HepG2 (cell line): Measurements from ENCODE around the gene ZCCHC12. TPM values are rescaled to one million over a fixed set of nuclear protein-coding genes. Genes with fewer than 3 reads are reported as not detected.
A peak's percentile ranks its signal among the peaks of the same experiment; 100 is the strongest.

ENCODE experiments used
- CREB1 ChIP-seq, 2 experiments: fragments of 450-650 bp in 1 of 2; IDR thresholded peaks; 2 replicates each; pipeline ENCODE4 v1.6.1; 2016 to 2017; ENCODE audit warnings: control low read depth in 1 of 2, mild to moderate bottlenecking in 1 of 2, missing compliant biosample characterization in 1 of 2, missing genetic modification characterization in 1 of 2
- GABPA ChIP-seq, 2 experiments: IDR thresholded peaks; 2 replicates each; pipeline ENCODE4 v1.6.1; 2011 to 2016; ENCODE audit warnings: low read depth in 2 of 2, low read length in 1 of 2, missing biosample characterization in 1 of 2, missing genetic modification characterization in 1 of 2
- GTF2F1 ChIP-seq: fragments of 150-350 bp; IDR thresholded peaks from 2 replicates; pipeline ENCODE4 v1.6.1; 2014; ENCODE audit warnings: low read length
- HIVEP1 ChIP-seq: sonication (generic); formaldehyde crosslinking; IDR thresholded peaks from 2 replicates; pipeline ENCODE4 v1.4.0; 2020; ENCODE audit warnings: mild to moderate bottlenecking, missing genetic modification reagents
- MAFF ChIP-seq: IDR thresholded peaks from 2 replicates; pipeline ENCODE4 v1.6.1; 2011; ENCODE audit warnings: low read depth, low read length, improper control_type of control experiment
- MTF1 ChIP-seq: sonication (generic); formaldehyde crosslinking; IDR thresholded peaks from 2 replicates; pipeline ENCODE4 v1.5.0; 2020; ENCODE audit warnings: missing genetic modification reagents
- RAD21 ChIP-seq: fragments of 450-650 bp; formaldehyde crosslinking; IDR thresholded peaks from 2 replicates; pipeline ENCODE4 v1.5.0; 2020; ENCODE audit warnings: mild to moderate bottlenecking
- SAFB2 ChIP-seq: sonication (generic); formaldehyde crosslinking; IDR thresholded peaks from 2 replicates; pipeline ENCODE4 v1.5.1; 2020; ENCODE audit warnings: missing genetic modification reagents, low read depth, mild to moderate bottlenecking, borderline replicate concordance
- SETDB1 ChIP-seq: sonication (generic); formaldehyde crosslinking; IDR thresholded peaks from 2 replicates; pipeline ENCODE4 v1.5.1; 2020; ENCODE audit warnings: missing genetic modification reagents, mild to moderate bottlenecking, borderline replicate concordance
- SOX5 ChIP-seq: IDR thresholded peaks from 2 replicates; pipeline ENCODE4 v1.6.1; 2016; ENCODE audit warnings: borderline replicate concordance
- SP1 ChIP-seq, 2 experiments: fragments of 450-650 bp in 1 of 2; sonication (generic) in 1 of 2; formaldehyde crosslinking in 1 of 2; IDR thresholded peaks; 2 replicates each; pipeline versions ENCODE4 v1.4.0 to v1.6.1; 2016 to 2020; ENCODE audit warnings: missing genetic modification reagents in 1 of 2
- ZBTB3 ChIP-seq: sonication (generic); formaldehyde crosslinking; IDR thresholded peaks from 2 replicates; pipeline ENCODE4 v1.4.0; 2020; ENCODE audit warnings: low read depth, mild to moderate bottlenecking, moderate library complexity, missing genetic modification reagents, borderline replicate concordance
- ZBTB38 ChIP-seq: sonication (generic); formaldehyde crosslinking; IDR thresholded peaks from 2 replicates; pipeline ENCODE4 v1.5.1; 2020; ENCODE audit warnings: mild to moderate bottlenecking, missing genetic modification reagents
- ZFP41 ChIP-seq: sonication (generic); formaldehyde crosslinking; IDR thresholded peaks from 2 replicates; pipeline ENCODE4 v1.4.0; 2020; ENCODE audit warnings: mild to moderate bottlenecking, missing genetic modification reagents, borderline replicate concordance
- ZNF263 ChIP-seq: sonication (generic); formaldehyde crosslinking; IDR thresholded peaks from 2 replicates; pipeline ENCODE4 v1.4.0; 2020; ENCODE audit warnings: missing genetic modification reagents
- ZNF354B ChIP-seq: sonication (generic); formaldehyde crosslinking; IDR thresholded peaks from 2 replicates; pipeline ENCODE4 v1.8.0; 2022; ENCODE audit warnings: mild to moderate bottlenecking, missing genetic modification reagents
- ZNF431 ChIP-seq: sonication (generic); formaldehyde crosslinking; IDR thresholded peaks from 2 replicates; pipeline ENCODE4 v1.9.0; 2022; ENCODE audit warnings: missing genetic modification reagents, low read depth, mild to moderate bottlenecking, borderline replicate concordance
- polyA plus RNA-seq, 8 experiments: library from polyadenylated mRNA; depleted of rRNA in 3 of 8; stranded (reverse) in 7 of 8; unstranded in 1 of 8; fragments of >200 nt; fragmentation: Illumina TruSeq in 4 of 8; extraction: Trizol in 4 of 8; gene quantifications; 2 replicates each; pipeline versions ENCODE4 v1.2.1 to v1.2.3, GENCODE V29; 2011 to 2016; ENCODE audit warnings: low read depth in 4 of 8, missing spikeins in 1 of 8, mixed read lengths in 1 of 8; ENCODE audit not compliant: insufficient read depth in 1 of 8
- total RNA-seq, 5 experiments: library from RNA; depleted of rRNA; stranded (reverse); fragments of >200 nt; fragmentation: Illumina TruSeq; extraction: Trizol; gene quantifications; 2 replicates each; pipeline ENCODE4 v1.2.3, GENCODE V29; 2016; ENCODE audit warnings: low read depth in 1 of 5
- TF ChIP-seq, protein P1 (sequence below): sonication (generic); formaldehyde crosslinking; IDR thresholded peaks from 2 replicates; pipeline ENCODE4 v1.8.1; 2022; ENCODE audit warnings: low read depth, mild to moderate bottlenecking, missing genetic modification reagents
- TF ChIP-seq, protein P2 (sequence below): sonication (generic); formaldehyde crosslinking; IDR thresholded peaks from 2 replicates; pipeline ENCODE4 v1.4.0; 2020; ENCODE audit warnings: mild to moderate bottlenecking, missing genetic modification reagents
- TF ChIP-seq, protein P3 (sequence below): sonication (generic); formaldehyde crosslinking; IDR thresholded peaks from 2 replicates; pipeline ENCODE4 v1.4.0; 2020; ENCODE audit warnings: missing genetic modification reagents, borderline replicate concordance

The ZCCHC12 gene
- total and polyA plus RNA-seq, 2 of the 13 experiments (the other 11 are each of a cell fraction or from before 2014, with no cell fraction given), result 0.05 to 0.20 TPM

DNA sequence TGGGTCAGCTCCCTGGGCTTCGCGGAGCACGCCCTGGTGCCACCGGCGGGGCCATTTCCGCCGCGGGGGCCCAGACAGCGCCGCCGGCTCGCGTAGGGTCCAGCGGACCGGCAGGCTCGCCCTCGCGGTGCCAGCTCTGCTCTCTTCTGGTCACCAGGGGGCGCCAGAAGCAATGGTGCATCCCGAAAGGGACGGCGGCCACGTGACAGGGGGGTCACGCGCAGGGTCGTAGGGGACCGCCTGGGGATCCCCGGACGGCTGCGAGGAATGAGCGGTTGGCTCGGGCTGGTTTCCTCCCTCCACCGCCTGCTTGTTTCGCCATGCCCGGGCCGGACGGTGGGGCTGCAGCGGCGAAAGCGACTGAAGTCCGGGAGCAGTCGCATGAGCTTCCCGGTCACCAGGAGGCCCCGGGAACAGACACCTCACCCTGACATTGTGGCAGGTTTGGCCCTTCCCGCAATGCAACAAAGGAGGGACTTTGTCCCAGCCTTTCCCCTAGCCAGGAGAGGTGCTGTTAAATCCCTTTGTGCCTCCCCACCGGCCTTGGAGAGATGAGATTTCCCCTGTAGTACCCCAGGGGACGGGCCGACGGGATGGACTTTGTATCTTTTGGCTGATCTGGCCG, 15.8 kb downstream of the ZCCHC12 start (continued):
- TF ChIP-seq ZNF354B (CRISPR knock-in tag), result no peak
- TF ChIP-seq MTF1 (CRISPR knock-in tag), result no peak
- no peak for TF ChIP-seq ZNF431
- peak; percentile 94 for TF ChIP-seq HIVEP1
- TF ChIP-seq ZBTB38 (CRISPR knock-in tag), result peak; percentile 45
- no peak for TF ChIP-seq ZNF263 (CRISPR knock-in tag)
- TF ChIP-seq SETDB1 (CRISPR knock-in tag), result no peak
- peak; percentile 37; the same call in 1 of the 2 replicates for TF ChIP-seq SOX5 (CRISPR knock-in tag)
- TF ChIP-seq SP1 (IDR thresholded peaks at IDR 0.05), result no peak
- TF ChIP-seq SP1 (CRISPR knock-in tag; IDR thresholded peaks at IDR 0.05), result no peak
- TF ChIP-seq CREB1 (IDR thresholded peaks at IDR 0.05), result no peak
- TF ChIP-seq CREB1 (CRISPR knock-in tag; IDR thresholded peaks at IDR 0.05), result no peak
- TF ChIP-seq SAFB2 (CRISPR knock-in tag), result no peak
- TF ChIP-seq, protein P1, sequence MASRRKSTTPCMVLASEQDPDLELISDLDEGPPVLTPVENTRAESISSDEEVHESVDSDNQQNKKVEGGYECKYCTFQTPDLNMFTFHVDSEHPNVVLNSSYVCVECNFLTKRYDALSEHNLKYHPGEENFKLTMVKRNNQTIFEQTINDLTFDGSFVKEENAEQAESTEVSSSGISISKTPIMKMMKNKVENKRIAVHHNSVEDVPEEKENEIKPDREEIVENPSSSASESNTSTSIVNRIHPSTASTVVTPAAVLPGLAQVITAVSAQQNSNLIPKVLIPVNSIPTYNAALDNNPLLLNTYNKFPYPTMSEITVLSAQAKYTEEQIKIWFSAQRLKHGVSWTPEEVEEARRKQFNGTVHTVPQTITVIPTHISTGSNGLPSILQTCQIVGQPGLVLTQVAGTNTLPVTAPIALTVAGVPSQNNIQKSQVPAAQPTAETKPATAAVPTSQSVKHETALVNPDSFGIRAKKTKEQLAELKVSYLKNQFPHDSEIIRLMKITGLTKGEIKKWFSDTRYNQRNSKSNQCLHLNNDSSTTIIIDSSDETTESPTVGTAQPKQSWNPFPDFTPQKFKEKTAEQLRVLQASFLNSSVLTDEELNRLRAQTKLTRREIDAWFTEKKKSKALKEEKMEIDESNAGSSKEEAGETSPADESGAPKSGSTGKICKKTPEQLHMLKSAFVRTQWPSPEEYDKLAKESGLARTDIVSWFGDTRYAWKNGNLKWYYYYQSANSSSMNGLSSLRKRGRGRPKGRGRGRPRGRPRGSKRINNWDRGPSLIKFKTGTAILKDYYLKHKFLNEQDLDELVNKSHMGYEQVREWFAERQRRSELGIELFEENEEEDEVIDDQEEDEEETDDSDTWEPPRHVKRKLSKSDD (CRISPR knock-in tag), result no peak
- TF ChIP-seq, protein P2, sequence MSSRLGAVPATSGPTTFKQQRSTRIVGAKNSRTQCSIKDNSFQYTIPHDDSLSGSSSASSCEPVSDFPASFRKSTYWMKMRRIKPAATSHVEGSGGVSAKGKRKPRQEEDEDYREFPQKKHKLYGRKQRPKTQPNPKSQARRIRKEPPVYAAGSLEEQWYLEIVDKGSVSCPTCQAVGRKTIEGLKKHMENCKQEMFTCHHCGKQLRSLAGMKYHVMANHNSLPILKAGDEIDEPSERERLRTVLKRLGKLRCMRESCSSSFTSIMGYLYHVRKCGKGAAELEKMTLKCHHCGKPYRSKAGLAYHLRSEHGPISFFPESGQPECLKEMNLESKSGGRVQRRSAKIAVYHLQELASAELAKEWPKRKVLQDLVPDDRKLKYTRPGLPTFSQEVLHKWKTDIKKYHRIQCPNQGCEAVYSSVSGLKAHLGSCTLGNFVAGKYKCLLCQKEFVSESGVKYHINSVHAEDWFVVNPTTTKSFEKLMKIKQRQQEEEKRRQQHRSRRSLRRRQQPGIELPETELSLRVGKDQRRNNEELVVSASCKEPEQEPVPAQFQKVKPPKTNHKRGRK (CRISPR knock-in tag), result no peak
- no peak for TF ChIP-seq GTF2F1
- TF ChIP-seq ZFP41 (CRISPR knock-in tag), result peak; percentile 59; the same call in 1 of the 2 replicates
- TF ChIP-seq, protein P3, sequence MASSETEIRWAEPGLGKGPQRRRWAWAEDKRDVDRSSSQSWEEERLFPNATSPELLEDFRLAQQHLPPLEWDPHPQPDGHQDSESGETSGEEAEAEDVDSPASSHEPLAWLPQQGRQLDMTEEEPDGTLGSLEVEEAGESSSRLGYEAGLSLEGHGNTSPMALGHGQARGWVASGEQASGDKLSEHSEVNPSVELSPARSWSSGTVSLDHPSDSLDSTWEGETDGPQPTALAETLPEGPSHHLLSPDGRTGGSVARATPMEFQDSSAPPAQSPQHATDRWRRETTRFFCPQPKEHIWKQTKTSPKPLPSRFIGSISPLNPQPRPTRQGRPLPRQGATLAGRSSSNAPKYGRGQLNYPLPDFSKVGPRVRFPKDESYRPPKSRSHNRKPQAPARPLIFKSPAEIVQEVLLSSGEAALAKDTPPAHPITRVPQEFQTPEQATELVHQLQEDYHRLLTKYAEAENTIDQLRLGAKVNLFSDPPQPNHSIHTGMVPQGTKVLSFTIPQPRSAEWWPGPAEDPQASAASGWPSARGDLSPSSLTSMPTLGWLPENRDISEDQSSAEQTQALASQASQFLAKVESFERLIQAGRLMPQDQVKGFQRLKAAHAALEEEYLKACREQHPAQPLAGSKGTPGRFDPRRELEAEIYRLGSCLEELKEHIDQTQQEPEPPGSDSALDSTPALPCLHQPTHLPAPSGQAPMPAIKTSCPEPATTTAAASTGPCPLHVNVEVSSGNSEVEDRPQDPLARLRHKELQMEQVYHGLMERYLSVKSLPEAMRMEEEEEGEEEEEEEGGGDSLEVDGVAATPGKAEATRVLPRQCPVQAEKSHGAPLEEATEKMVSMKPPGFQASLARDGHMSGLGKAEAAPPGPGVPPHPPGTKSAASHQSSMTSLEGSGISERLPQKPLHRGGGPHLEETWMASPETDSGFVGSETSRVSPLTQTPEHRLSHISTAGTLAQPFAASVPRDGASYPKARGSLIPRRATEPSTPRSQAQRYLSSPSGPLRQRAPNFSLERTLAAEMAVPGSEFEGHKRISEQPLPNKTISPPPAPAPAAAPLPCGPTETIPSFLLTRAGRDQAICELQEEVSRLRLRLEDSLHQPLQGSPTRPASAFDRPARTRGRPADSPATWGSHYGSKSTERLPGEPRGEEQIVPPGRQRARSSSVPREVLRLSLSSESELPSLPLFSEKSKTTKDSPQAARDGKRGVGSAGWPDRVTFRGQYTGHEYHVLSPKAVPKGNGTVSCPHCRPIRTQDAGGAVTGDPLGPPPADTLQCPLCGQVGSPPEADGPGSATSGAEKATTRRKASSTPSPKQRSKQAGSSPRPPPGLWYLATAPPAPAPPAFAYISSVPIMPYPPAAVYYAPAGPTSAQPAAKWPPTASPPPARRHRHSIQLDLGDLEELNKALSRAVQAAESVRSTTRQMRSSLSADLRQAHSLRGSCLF (CRISPR knock-in tag), result no peak
- no peak for TF ChIP-seq MAFF
- TF ChIP-seq GABPA (IDR thresholded peaks at IDR 0.05; ENCODE audit: low read depth, low read length), result no peak
- no peak for TF ChIP-seq GABPA (CRISPR knock-in tag; IDR thresholded peaks at IDR 0.05; ENCODE audit: low read depth)
- no peak for TF ChIP-seq ZBTB3 (CRISPR knock-in tag)
- TF ChIP-seq RAD21 (CRISPR knock-in tag), result peak; percentile 50; the same call in 1 of the 2 replicates
